Measurements from ENCODE around the gene KCNQ4.

KCNQ4 gene

DNA sequence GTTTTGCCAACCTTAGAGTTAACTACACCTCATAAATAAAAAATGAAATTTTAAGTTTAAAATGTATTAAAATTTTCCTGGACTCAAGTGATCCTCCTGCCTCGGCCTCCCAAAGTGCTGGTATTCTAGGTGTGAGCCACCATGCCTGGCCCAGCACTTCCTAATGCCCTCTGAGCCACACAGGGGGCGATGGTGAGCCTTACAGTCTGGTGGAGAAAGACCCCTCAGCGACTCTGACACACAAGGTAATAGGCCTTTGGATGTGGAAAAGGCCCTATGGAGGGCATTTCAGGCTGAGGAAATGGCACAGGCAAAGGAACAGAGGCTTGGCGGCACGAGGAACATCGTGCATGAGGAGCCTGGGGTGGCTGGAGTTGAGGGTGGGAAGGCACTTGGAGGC is 71.9 kb downstream of the KCNQ4 start:
- no peaks in the 10 kb centered on the region for H3K4me1 ChIP-seq (ENCODE audit: insufficient read depth, low read length)
- no peaks in the 10 kb centered on the region for H3K36me3 ChIP-seq (ENCODE audit: insufficient read depth, low read length)
- H2AFZ ChIP-seq (ENCODE audit: low read depth, low read length): no peak overlapping the region
- H3K4me3 ChIP-seq (ENCODE audit: low read length): no peak overlapping the region
- H3K9me3 ChIP-seq (ENCODE audit: low read length): no peaks in the 10 kb centered on the region
- peaks cover 25% of the 10 kb centered on the region for H3K27me3 ChIP-seq (ENCODE audit: insufficient read depth, low read length)

DNA sequence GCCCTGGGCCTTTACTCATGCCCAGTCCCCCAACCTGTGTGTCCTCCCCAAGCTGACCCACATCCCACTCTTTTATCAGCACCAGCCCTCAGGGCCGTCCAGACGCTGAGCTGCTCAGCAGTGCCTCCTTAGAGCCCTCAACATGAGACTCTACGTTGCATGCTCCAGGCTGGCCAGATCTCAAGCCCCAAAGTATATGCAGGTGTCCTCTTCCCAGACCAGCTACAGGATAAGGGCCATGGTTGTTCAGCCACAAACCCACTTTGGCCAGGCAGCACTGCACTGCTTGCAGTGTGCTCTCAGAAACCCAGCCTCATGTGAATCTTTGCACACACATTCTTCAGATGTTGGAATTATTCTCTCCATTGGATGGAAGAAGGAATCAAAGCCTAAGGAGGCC is 72.5 kb downstream of the KCNQ4 start:
- peaks cover 31% of the 10 kb centered on the region for H3K27me3 ChIP-seq (ENCODE audit: insufficient read depth, low read length)
- no peaks in the 10 kb centered on the region for H3K9me3 ChIP-seq (ENCODE audit: low read length)
- H2AFZ ChIP-seq (ENCODE audit: low read depth, low read length): no peak overlapping the region
- H3K4me3 ChIP-seq (ENCODE audit: low read length): no peak overlapping the region
- H3K4me1 ChIP-seq (ENCODE audit: insufficient read depth, low read length): peaks cover 4% of the 10 kb centered on the region
- no peaks in the 10 kb centered on the region for H3K36me3 ChIP-seq (ENCODE audit: insufficient read depth, low read length)

- Histone ChIP-seq H2AFZ (ENCODE audit: low read depth, low read length) (no peak overlapping the region), H3K27me3 (ENCODE audit: insufficient read depth, low read length) (peaks cover 32% of the 10 kb centered on the region), H3K36me3 (ENCODE audit: insufficient read depth, low read length) (no peaks in the 10 kb centered on the region), H3K4me1 (ENCODE audit: insufficient read depth, low read length) (peaks cover 6% of the 10 kb centered on the region), H3K9me3 (ENCODE audit: low read length) (no peaks in the 10 kb centered on the region), H3K4me3 (ENCODE audit: low read length) (no peak overlapping the region)
These were observed 73.2 kb downstream of the KCNQ4 start for GRCh38 chr1:40856656-40857302.

DNA sequence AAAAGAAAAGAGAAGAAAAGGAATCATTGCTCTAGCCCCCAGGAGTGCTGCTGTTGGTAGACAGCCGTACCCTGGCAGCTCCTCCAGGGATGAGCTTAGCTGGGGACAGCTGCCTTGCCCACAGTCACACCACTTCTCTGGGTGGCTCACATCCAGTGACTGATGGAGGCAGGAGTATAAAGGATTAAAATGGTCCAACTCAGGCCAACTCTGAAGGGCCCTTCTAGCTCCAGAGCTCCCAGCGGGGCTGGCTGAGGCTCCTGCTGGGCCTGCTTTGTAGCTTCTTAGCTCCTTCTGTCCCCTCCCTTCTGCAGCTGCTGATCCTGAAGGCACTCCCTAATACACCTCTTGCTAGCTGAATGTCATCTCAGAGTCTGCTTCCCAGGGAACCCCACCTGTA is 74.2 kb downstream of the KCNQ4 start:
- H3K36me3 ChIP-seq (ENCODE audit: insufficient read depth, low read length): no peaks in the 10 kb centered on the region
- H3K4me3 ChIP-seq (ENCODE audit: low read length): no peak overlapping the region
- H3K4me1 ChIP-seq (ENCODE audit: insufficient read depth, low read length): peaks cover 6% of the 10 kb centered on the region
- no peak overlapping the region for H2AFZ ChIP-seq (ENCODE audit: low read depth, low read length)
- H3K27me3 ChIP-seq (ENCODE audit: insufficient read depth, low read length): peaks cover 32% of the 10 kb centered on the region
- no peaks in the 10 kb centered on the region for H3K9me3 ChIP-seq (ENCODE audit: low read length)

DNA sequence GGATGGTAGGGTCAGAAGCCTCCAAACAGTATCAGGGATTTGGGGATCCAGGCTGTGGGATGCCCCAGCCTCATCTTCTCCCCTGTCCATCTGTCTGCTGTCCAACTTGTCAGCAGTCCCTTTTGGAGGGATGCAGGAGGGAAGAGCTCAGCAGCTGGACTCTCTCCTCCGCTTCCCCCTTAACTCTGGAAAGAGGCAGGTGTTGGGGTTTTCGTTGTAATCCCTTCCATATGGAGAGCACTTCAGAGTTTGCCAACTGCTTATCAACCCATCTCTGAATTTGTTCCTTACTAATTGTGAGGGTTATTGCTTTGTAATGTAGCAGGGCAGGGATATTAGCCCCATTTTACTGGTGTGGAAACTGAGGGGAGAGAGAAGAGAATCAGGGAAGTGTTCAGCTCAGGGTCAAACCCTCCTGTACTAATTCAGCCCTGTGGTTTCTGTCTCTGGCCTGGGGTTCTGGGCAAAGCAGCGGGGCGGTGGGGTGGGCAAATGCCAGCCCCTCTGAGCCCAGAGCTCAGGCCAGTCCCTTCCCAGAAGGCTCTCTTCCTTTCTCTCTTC is 75.3 kb downstream of the KCNQ4 start:
- H3K4me1 ChIP-seq (ENCODE audit: insufficient read depth, low read length): peaks cover 6% of the 10 kb centered on the region
- H2AFZ ChIP-seq (ENCODE audit: low read depth, low read length): no peak overlapping the region
- H3K4me3 ChIP-seq (ENCODE audit: low read length): no peak overlapping the region
- no peaks in the 10 kb centered on the region for H3K36me3 ChIP-seq (ENCODE audit: insufficient read depth, low read length)
- H3K9me3 ChIP-seq (ENCODE audit: low read length): no peaks in the 10 kb centered on the region
- H3K27me3 ChIP-seq (ENCODE audit: insufficient read depth, low read length): peaks cover 24% of the 10 kb centered on the region

DNA sequence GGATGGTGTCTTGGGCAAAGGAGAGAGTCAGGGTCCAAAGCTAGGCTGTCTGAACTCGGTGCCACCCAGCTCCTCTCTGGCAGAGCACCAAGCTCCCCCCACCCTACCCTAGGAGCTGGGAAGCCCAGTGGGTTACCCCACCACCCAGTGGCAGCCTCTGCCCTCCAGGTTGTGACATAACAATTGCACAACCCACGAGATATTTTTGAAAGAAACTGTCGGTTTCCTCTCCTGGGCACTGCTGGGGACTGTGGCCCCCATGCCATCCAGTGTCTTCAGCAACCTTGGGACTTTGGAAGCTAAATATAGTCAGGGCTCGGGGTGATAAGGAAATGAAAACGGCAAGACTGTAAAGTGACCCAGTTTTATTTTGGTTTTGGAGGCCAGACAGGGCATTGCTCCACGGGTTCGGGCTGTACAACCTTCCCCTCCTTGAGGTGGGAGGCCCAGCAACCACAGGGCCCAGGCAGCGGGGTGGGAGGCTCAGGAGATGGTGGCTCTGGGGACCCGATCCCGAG is 77.2 kb downstream of the KCNQ4 start:
- Histone ChIP-seq H3K36me3 (ENCODE audit: insufficient read depth, low read length) (no peaks in the 10 kb centered on the region), H2AFZ (ENCODE audit: low read depth, low read length) (no peak overlapping the region), H3K4me1 (ENCODE audit: insufficient read depth, low read length) (peaks cover 6% of the 10 kb centered on the region), H3K9me3 (ENCODE audit: low read length) (no peaks in the 10 kb centered on the region), H3K27me3 (ENCODE audit: insufficient read depth, low read length) (peaks cover 24% of the 10 kb centered on the region), H3K4me3 (ENCODE audit: low read length) (peak overlapping the region; percentile 52)

DNA sequence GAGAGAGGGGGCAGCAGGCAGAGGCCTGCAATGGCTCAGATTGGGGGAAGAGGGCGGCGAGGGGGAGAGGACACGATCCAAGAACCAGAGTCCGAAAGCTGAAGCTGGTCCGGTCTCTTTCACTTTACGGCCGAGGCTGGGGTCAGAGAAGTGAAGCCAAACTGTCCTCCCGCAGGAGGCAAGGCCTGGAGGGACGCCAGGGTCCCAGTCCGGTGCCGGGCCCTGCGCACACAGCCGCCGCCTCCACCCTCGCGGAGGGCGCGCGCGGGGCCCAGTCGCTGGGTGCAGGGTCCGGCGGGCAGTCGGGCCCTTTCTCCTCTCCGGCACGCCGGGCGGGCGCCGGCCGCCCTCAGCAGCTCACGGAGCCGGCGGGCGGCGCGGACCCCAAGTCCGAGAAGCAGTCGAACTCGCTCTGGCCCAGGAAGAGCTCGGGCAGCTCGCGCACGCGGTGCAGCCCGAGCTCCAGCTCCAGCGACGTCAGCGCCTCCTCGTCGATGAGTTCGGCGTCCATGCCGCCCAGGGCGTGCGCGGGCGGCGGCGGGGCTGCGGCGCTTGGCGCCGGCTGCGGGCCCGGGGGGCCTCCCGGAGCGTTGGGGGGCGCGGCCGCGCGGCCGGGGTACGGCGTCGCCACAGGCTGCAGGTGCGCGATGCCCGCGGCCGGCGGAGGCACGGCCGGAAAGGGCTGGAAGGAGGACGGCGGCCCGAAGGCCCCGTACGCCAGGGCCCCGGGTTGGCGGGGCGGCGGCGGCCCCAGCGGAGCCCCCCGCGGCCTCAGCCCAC is 77.8 kb downstream of the KCNQ4 start:
- peaks cover 24% of the 10 kb centered on the region for H3K27me3 ChIP-seq (ENCODE audit: insufficient read depth, low read length)
- H3K36me3 ChIP-seq (ENCODE audit: insufficient read depth, low read length): no peaks in the 10 kb centered on the region
- peaks cover 6% of the 10 kb centered on the region for H3K4me1 ChIP-seq (ENCODE audit: insufficient read depth, low read length)
- peak overlapping the region; percentile 76 for H2AFZ ChIP-seq (ENCODE audit: low read depth, low read length)
- no peaks in the 10 kb centered on the region for H3K9me3 ChIP-seq (ENCODE audit: low read length)
- peak overlapping the region; percentile 52 for H3K4me3 ChIP-seq (ENCODE audit: low read length)

DNA sequence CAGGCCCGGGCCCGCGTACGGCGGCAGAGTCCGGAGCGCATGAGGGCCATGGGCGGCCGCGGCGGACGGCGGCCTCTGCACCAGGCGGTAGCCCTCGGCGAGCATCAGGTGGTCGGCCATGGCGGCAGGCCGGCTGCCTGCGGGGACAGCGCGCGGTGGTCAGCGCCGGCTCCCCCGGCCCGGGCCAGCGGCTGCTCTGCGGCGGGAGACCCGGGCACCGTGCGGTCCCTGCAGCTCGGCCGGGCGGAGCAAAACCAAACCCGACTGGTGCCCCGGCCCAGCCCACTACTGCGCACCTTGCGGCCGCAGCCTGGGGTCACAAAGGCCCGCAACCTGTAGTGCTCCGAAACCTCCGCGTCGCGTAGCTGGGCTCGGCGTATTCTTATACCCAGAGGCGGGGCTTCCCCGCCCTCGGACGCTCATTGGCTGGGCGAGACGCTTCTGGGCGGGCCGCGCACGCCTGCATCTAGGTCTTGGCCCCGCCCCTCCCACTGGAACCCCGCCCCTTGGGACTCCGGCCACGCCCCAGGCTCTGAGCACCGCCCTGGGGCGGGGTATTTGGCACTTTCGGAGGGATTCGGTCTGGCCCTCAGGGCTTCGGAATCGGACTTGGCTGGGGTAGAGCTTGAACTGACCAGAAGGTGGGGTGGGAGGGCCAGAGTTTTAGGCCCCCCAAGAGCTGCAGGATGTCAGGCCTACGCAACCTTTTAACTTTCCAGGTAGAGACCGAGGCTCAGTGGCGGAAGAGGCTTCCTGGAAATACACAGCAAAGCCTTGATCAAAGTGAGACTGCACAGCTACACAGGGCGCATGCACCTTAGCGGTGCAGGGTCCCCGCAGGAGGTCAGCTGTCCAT is 78.6 kb downstream of the KCNQ4 start, which contains the start of gene CITED4:
Gene CITED4 (minus strand): TSS at position 356 of the 856 bp plus-strand sequence. CDS start 236 bp downstream, at position 120.
- Histone ChIP-seq H3K27me3 (ENCODE audit: insufficient read depth, low read length) (peaks cover 21% of the 10 kb centered on the region), H3K36me3 (ENCODE audit: insufficient read depth, low read length) (no peaks in the 10 kb centered on the region), H3K9me3 (ENCODE audit: low read length) (no peaks in the 10 kb centered on the region), H3K4me3 (ENCODE audit: low read length) (peak within 1 kb of the TSS; percentile 52), H3K4me1 (ENCODE audit: insufficient read depth, low read length) (peaks cover 6% of the 10 kb centered on the region), H2AFZ (ENCODE audit: low read depth, low read length) (peak within 1 kb of the TSS; percentile 76)

GRCh38 chr1:40868051-40868723 is 84.6 kb downstream of the KCNQ4 start:
- H3K9me3 ChIP-seq (ENCODE audit: low read length): peaks cover 3% of the 10 kb centered on the region
- no peak overlapping the region for H2AFZ ChIP-seq (ENCODE audit: low read depth, low read length)
- no peak overlapping the region for H3K4me3 ChIP-seq (ENCODE audit: low read length)

DNA sequence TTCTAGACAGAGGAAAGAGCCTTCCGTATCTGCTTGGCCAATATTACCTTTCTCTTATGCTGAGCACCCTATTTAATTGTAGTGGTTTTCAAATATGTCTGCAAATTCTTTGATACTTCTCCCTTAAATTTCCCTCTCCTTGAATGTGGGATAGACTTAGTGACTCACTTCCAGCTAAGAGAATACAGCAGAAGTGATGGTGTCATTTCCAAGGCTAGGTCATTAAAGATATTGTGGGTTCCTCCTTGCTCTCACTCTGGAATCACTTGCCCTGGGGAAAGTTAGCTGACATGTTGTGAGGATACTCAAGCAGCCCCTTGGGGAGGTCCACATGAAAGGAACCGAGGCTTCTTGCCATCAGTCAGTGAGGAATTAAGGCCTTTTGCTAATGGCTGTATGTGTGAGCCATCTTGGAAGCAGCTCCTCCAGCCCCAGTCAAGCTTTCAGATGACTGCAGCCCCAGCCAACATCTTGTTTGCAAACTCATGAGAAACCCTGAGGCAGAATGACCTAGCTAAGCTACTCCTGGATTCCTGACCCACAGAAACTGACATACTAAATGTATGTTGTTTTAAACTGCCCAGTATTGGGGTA is 86.6 kb downstream of the KCNQ4 start:
- Histone ChIP-seq H3K27me3 (ENCODE audit: insufficient read depth, low read length) (peaks cover 2% of the 10 kb centered on the region), H3K36me3 (ENCODE audit: insufficient read depth, low read length) (no peaks in the 10 kb centered on the region), H3K4me1 (ENCODE audit: insufficient read depth, low read length) (no peaks in the 10 kb centered on the region), H3K9me3 (ENCODE audit: low read length) (peaks cover 3% of the 10 kb centered on the region), H3K4me3 (ENCODE audit: low read length) (no peak overlapping the region), H2AFZ (ENCODE audit: low read depth, low read length) (no peak overlapping the region)

More at GRCh38 chr1:40868051-40868723, 84.6 kb downstream of the KCNQ4 start:
- H3K4me1 ChIP-seq (ENCODE audit: insufficient read depth, low read length): no peaks in the 10 kb centered on the region
- H3K27me3 ChIP-seq (ENCODE audit: insufficient read depth, low read length): peaks cover 2% of the 10 kb centered on the region
- no peaks in the 10 kb centered on the region for H3K36me3 ChIP-seq (ENCODE audit: insufficient read depth, low read length)

DNA sequence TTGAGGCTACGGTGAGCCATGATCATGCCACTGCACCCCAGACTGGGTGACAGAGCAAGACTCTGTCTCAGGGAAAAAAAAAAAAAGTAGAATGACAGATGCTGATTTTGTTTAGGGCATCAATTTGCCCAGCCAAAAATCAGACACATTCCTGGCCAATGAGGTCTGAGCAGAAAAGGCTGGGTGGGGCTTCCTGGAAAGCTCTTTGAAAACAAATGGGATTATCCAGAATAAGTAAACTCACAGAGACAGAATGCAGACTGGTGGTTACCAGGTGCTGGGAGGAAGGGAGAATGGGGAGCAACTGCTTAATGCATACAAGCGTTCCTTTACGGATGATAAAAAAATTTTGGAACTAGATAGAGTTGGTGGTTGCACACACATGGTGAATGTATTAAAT is 88.7 kb downstream of the KCNQ4 start:
- peaks cover 2% of the 10 kb centered on the region for H3K27me3 ChIP-seq (ENCODE audit: insufficient read depth, low read length)
- no peak overlapping the region for H2AFZ ChIP-seq (ENCODE audit: low read depth, low read length)
- peaks cover 3% of the 10 kb centered on the region for H3K9me3 ChIP-seq (ENCODE audit: low read length)
- no peak overlapping the region for H3K4me3 ChIP-seq (ENCODE audit: low read length)
- no peaks in the 10 kb centered on the region for H3K4me1 ChIP-seq (ENCODE audit: insufficient read depth, low read length)
- no peaks in the 10 kb centered on the region for H3K36me3 ChIP-seq (ENCODE audit: insufficient read depth, low read length)
